Measurements from ENCODE around the gene NUP210. TPM values are rescaled to one million over a fixed set of nuclear protein-coding genes. Genes with fewer than 3 reads are reported as not detected.

The NUP210 gene
- total RNA-seq, 1 donor: under 0.01 TPM

DNA sequence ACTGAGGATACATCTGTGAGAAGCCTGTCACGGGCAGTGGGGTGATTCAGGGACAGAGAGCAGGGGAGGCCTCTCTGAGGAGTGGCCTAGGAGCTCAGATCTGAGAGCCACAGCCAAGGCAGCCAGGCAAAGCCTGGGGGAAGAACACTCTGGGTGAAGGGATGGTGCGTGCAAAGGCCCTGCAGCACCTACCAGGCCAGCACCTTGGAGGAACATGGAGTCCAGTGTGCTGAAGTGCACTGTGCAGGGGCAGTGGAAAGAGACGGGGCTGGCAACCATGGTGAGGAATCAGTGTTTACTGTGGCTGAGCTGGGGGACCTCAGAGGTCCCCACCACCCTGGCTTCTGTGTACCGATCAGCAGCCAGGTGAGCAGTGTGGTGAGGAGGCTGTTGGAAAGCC, 48.0 kb downstream of the NUP210 start:
- no peak overlapping the region for H3K4me2 ChIP-seq (ENCODE audit: insufficient read depth, low read length)
- no peak overlapping the region for H3K27ac ChIP-seq (ENCODE audit: low read depth, low read length)
- H2AFZ ChIP-seq (ENCODE audit: low read length): no peak overlapping the region
- H3K27me3 ChIP-seq (ENCODE audit: insufficient read depth, low read length): no peaks in the 10 kb centered on the region
- TF ChIP-seq, protein P1, sequence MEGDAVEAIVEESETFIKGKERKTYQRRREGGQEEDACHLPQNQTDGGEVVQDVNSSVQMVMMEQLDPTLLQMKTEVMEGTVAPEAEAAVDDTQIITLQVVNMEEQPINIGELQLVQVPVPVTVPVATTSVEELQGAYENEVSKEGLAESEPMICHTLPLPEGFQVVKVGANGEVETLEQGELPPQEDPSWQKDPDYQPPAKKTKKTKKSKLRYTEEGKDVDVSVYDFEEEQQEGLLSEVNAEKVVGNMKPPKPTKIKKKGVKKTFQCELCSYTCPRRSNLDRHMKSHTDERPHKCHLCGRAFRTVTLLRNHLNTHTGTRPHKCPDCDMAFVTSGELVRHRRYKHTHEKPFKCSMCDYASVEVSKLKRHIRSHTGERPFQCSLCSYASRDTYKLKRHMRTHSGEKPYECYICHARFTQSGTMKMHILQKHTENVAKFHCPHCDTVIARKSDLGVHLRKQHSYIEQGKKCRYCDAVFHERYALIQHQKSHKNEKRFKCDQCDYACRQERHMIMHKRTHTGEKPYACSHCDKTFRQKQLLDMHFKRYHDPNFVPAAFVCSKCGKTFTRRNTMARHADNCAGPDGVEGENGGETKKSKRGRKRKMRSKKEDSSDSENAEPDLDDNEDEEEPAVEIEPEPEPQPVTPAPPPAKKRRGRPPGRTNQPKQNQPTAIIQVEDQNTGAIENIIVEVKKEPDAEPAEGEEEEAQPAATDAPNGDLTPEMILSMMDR (IDR thresholded peaks at IDR 0.05; ENCODE audit: extremely low read depth, low read depth, low read length): no peak
- peak; percentile 27 for DNase-seq (ENCODE audit: insufficient read length, low spot score, missing footprints)
- no peaks in the 10 kb centered on the region for H4K20me1 ChIP-seq (ENCODE audit: insufficient read depth, low read length)
- no peaks in the 10 kb centered on the region for H3K9me3 ChIP-seq (ENCODE audit: low read depth, low read length)
- no peaks in the 10 kb centered on the region for H3K36me3 ChIP-seq (ENCODE audit: insufficient read depth, low read length)
- no peaks in the 10 kb centered on the region for H3K79me2 ChIP-seq (ENCODE audit: insufficient read depth, low read length)
- peaks cover 3% of the 10 kb centered on the region for H3K4me1 ChIP-seq (ENCODE audit: insufficient read depth, low read length)
- H3K4me3 ChIP-seq (ENCODE audit: insufficient read depth, low read length): no peak overlapping the region

DNA sequence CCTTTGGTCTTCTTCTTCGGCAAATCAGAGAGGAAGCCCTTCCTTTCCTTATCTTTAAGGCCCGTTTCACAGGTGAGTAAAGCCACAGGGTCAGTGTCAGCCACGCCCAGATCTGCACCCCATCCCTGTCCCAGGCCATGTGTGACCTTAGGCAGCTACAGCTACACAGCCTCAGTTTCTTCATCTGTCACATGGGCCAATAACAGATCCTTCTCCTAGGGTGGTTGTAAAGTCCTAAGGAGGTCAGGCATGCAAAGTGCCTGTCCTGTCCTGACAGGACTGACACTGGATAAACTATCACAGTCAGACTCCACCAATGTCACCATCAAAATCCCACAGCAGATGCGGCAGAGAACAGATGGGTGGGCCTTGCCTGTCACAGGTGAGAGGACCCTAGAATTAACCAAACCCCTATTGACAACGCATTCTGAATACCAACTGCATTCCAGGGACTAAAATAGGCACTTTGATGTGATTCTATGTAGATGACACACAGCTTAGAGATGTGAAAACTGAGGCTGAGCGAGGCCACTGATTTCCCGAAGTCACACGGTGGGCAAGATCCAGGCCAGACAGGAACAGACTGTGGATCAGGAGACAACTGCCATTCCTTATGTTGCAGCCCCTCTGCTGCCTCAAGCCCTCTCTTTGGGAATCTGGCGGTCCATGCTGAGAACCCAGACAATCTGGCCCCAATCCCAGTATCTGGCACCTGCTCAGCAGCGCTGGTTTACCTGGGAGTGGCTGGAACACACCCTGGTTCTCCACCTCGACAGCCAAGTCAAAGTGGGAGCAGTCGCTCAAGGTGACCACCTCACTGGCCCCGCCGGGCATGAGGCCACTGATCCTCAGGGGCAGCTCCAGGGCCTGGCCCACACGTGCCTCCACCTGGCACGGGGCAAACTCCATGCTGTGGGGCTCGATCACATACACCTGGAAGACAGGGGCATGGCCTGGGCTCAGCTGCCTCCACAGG, 48.7 kb downstream of the NUP210 start:
- Histone ChIP-seq H3K27ac (ENCODE audit: low read depth, low read length) (no peak overlapping the region), H2AFZ (ENCODE audit: low read length) (no peak overlapping the region), H3K9me3 (ENCODE audit: low read depth, low read length) (no peaks in the 10 kb centered on the region), H3K79me2 (ENCODE audit: insufficient read depth, low read length) (no peaks in the 10 kb centered on the region), H3K4me2 (ENCODE audit: insufficient read depth, low read length) (peak overlapping the region; percentile 24), H4K20me1 (ENCODE audit: insufficient read depth, low read length) (no peaks in the 10 kb centered on the region), H3K36me3 (ENCODE audit: insufficient read depth, low read length) (no peaks in the 10 kb centered on the region), H3K4me3 (ENCODE audit: insufficient read depth, low read length) (no peak overlapping the region), H3K4me1 (ENCODE audit: insufficient read depth, low read length) (peaks cover 3% of the 10 kb centered on the region), H3K27me3 (ENCODE audit: insufficient read depth, low read length) (no peaks in the 10 kb centered on the region)
- TF ChIP-seq, protein P1 (IDR thresholded peaks at IDR 0.05; ENCODE audit: extremely low read depth, low read depth, low read length): no peak
- peak; percentile 80 for DNase-seq (ENCODE audit: insufficient read length, low spot score, missing footprints)

DNA sequence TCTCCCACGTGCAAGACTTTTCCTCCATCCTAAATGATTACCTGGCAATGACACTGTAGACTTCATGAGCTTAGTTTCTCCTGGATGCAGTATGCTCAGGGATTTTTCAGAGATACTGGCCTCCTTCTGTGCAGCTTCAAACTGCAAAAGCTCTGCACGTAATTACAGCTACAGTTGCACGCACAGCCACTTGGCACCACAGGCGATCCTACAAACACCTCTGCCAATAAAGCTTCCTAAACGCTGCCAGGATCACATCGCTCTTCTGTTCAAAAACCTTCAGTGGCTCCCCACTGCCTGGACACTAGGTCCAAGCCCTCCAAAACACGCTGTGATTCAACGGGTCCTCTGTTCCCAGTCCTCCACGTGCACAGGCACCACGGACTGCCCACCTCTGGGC, 49.5 kb downstream of the NUP210 start:
- Histone ChIP-seq H3K4me1 (ENCODE audit: insufficient read depth, low read length) (peaks cover 3% of the 10 kb centered on the region), H3K27me3 (ENCODE audit: insufficient read depth, low read length) (no peaks in the 10 kb centered on the region), H3K36me3 (ENCODE audit: insufficient read depth, low read length) (no peaks in the 10 kb centered on the region), H3K4me3 (ENCODE audit: insufficient read depth, low read length) (no peak overlapping the region), H4K20me1 (ENCODE audit: insufficient read depth, low read length) (no peaks in the 10 kb centered on the region), H3K79me2 (ENCODE audit: insufficient read depth, low read length) (no peaks in the 10 kb centered on the region), H3K4me2 (ENCODE audit: insufficient read depth, low read length) (no peak overlapping the region), H2AFZ (ENCODE audit: low read length) (no peak overlapping the region), H3K9me3 (ENCODE audit: low read depth, low read length) (no peaks in the 10 kb centered on the region), H3K27ac (ENCODE audit: low read depth, low read length) (no peak overlapping the region)
- TF ChIP-seq, protein P1 (IDR thresholded peaks at IDR 0.05; ENCODE audit: extremely low read depth, low read depth, low read length): no peak
- peak; percentile 54 for DNase-seq (ENCODE audit: insufficient read length, low spot score, missing footprints)

DNA sequence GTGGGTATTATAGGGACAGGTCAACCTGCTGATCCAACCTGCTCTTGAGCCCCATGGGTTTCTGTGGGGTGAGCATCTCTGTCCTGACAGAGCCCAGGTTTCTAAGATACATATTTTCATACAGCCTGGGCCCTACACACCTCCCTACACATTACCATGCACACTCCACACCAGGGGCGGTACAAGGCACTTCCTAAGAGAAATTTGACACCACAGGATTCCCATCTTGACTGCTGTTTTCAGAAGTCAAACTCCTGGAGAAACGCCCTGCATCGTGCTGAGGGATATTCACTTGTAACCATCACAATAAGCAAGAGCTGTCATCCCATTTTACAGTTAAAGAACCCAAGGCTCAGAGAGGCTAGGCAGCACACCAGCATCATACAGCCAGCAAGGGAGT, 50.1 kb downstream of the NUP210 start:
- H3K27ac ChIP-seq (ENCODE audit: low read depth, low read length): no peak overlapping the region
- H3K79me2 ChIP-seq (ENCODE audit: insufficient read depth, low read length): no peaks in the 10 kb centered on the region
- H2AFZ ChIP-seq (ENCODE audit: low read length): no peak overlapping the region
- H3K4me1 ChIP-seq (ENCODE audit: insufficient read depth, low read length): peaks cover 3% of the 10 kb centered on the region
- TF ChIP-seq, protein P1 (IDR thresholded peaks at IDR 0.05; ENCODE audit: extremely low read depth, low read depth, low read length): no peak
- peak; percentile 57 for DNase-seq (ENCODE audit: insufficient read length, low spot score, missing footprints)
- no peak overlapping the region for H3K4me3 ChIP-seq (ENCODE audit: insufficient read depth, low read length)
- no peaks in the 10 kb centered on the region for H3K36me3 ChIP-seq (ENCODE audit: insufficient read depth, low read length)
- H3K27me3 ChIP-seq (ENCODE audit: insufficient read depth, low read length): no peaks in the 10 kb centered on the region
- H3K4me2 ChIP-seq (ENCODE audit: insufficient read depth, low read length): no peak overlapping the region
- H4K20me1 ChIP-seq (ENCODE audit: insufficient read depth, low read length): no peaks in the 10 kb centered on the region
- no peaks in the 10 kb centered on the region for H3K9me3 ChIP-seq (ENCODE audit: low read depth, low read length)
